Measurements from ENCODE around the gene IFT20. TPM values are rescaled to one million over a fixed set of nuclear protein-coding genes. Genes with fewer than 3 reads are reported as not detected.

Gene IFT20
- total RNA-seq, 2 experiments from 2014 or later: 52.6 to 53.1 TPM

DNA sequence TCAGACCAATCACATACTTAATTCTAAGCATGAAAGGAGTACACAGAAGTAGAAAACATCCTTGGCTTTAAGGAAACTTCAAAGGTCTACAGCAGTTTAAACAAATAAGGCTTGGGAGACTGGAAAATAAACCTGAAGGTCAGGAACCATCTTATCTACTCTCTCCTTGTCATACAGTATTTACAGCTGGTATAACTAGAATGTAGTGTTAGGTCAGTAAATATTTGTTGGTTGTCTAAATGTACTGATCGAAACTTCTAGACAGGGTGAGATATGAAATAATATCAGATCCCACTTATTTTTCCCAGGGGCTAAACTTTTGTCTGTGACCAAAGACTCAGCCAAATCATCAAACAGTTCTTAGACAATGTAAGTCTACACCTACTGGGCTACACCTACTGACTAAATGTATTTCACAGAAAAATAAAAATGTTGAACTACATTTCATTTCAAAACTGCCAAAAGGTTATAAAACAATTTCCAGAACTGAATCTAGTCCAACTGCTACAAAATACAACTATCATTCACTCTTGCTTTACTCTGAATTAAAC lies 43.4 kb downstream of the IFT20 start:
- no peak overlapping the region for H3K4me3 ChIP-seq (ENCODE audit: low read length)
- TF ChIP-seq, protein P1, sequence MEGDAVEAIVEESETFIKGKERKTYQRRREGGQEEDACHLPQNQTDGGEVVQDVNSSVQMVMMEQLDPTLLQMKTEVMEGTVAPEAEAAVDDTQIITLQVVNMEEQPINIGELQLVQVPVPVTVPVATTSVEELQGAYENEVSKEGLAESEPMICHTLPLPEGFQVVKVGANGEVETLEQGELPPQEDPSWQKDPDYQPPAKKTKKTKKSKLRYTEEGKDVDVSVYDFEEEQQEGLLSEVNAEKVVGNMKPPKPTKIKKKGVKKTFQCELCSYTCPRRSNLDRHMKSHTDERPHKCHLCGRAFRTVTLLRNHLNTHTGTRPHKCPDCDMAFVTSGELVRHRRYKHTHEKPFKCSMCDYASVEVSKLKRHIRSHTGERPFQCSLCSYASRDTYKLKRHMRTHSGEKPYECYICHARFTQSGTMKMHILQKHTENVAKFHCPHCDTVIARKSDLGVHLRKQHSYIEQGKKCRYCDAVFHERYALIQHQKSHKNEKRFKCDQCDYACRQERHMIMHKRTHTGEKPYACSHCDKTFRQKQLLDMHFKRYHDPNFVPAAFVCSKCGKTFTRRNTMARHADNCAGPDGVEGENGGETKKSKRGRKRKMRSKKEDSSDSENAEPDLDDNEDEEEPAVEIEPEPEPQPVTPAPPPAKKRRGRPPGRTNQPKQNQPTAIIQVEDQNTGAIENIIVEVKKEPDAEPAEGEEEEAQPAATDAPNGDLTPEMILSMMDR (IDR thresholded peaks at IDR 0.05): no peak
- H3K27me3 ChIP-seq (ENCODE audit: control insufficient read depth in 1 of 2, insufficient read depth in 2 of 2, low read length in 2 of 2): no peaks in the 10 kb centered on the region
- H3K4me1 ChIP-seq (ENCODE audit: insufficient read depth, low read length): no peaks in the 10 kb centered on the region
- no peaks in the 10 kb centered on the region for H3K4me1 Mint-ChIP-seq (ENCODE audit: low read depth)
- no peaks in the 10 kb centered on the region for H3K9me3 Mint-ChIP-seq
- no peaks in the 10 kb centered on the region for H3K9me3 ChIP-seq (ENCODE audit: control insufficient read depth in 1 of 2, insufficient read depth in 1 of 2, low read length in 2 of 2)
- no peak overlapping the region for H3K4me3 Mint-ChIP-seq
- H3K27ac ChIP-seq (ENCODE audit: low read depth in 1 of 2, low read length in 2 of 2): no peak overlapping the region
- H3K36me3 Mint-ChIP-seq (ENCODE audit: low read depth): no peaks in the 10 kb centered on the region
- no peak overlapping the region for H3K27ac Mint-ChIP-seq
- H3K27me3 Mint-ChIP-seq: peaks cover 32% of the 10 kb centered on the region
- POLR2A ChIA-PET: no interaction called here
- ATAC-seq (ENCODE audit: poor library complexity): no peak
- intact Hi-C loops (cut with DNase I, micrococcal nuclease): no loop called here
- CTCF ChIA-PET: no interaction called here
- no peaks in the 10 kb centered on the region for H3K36me3 ChIP-seq (ENCODE audit: insufficient read depth, low read length)
- no peak for DNase-seq

- POLR2A ChIA-PET: no interaction called here
- H3K27ac ChIP-seq (ENCODE audit: low read depth in 1 of 2, low read length in 2 of 2): no peak overlapping the region
- peaks cover 28% of the 10 kb centered on the region for H3K27me3 Mint-ChIP-seq
- no peaks in the 10 kb centered on the region for H3K9me3 Mint-ChIP-seq
- no peaks in the 10 kb centered on the region for H3K36me3 ChIP-seq (ENCODE audit: insufficient read depth, low read length)
- CTCF ChIA-PET: no interaction called here
- H3K9me3 ChIP-seq (ENCODE audit: control insufficient read depth in 1 of 2, insufficient read depth in 1 of 2, low read length in 2 of 2): no peaks in the 10 kb centered on the region
- TF ChIP-seq, protein P1 (IDR thresholded peaks at IDR 0.05): no peak
- ATAC-seq (ENCODE audit: poor library complexity) (no peak), DNase-seq (no peak)
- intact Hi-C loops (cut with DNase I, micrococcal nuclease): no loop called here
- H3K27ac Mint-ChIP-seq: no peak overlapping the region
- no peaks in the 10 kb centered on the region for H3K4me1 Mint-ChIP-seq (ENCODE audit: low read depth)
- no peak overlapping the region for H3K4me3 ChIP-seq (ENCODE audit: low read length)
- H3K4me3 Mint-ChIP-seq: no peak overlapping the region
- no peaks in the 10 kb centered on the region for H3K36me3 Mint-ChIP-seq (ENCODE audit: low read depth)
- no peaks in the 10 kb centered on the region for H3K4me1 ChIP-seq (ENCODE audit: insufficient read depth, low read length)
- no peaks in the 10 kb centered on the region for H3K27me3 ChIP-seq (ENCODE audit: control insufficient read depth in 1 of 2, insufficient read depth in 2 of 2, low read length in 2 of 2)
These were observed 44.6 kb downstream of the IFT20 start for GRCh38 chr17:28290703-28291102.

- POLR2A ChIA-PET: no interaction called here
- no peak for ATAC-seq (ENCODE audit: poor library complexity)
These were observed 49.3 kb downstream of the IFT20 start for GRCh38 chr17:28285965-28286364.

More at GRCh38 chr17:28285965-28286364, 49.3 kb downstream of the IFT20 start:
- DNase-seq: no peak
- Histone ChIP-seq H3K4me3 (ENCODE audit: low read length) (no peak overlapping the region), H3K9me3 (ENCODE audit: control insufficient read depth in 1 of 2, insufficient read depth in 1 of 2, low read length in 2 of 2) (no peaks in the 10 kb centered on the region), H3K36me3 (ENCODE audit: insufficient read depth, low read length) (no peaks in the 10 kb centered on the region), H3K27me3 (ENCODE audit: control insufficient read depth in 1 of 2, insufficient read depth in 2 of 2, low read length in 2 of 2) (no peaks in the 10 kb centered on the region), H3K4me1 (ENCODE audit: insufficient read depth, low read length) (no peaks in the 10 kb centered on the region), H3K27ac (ENCODE audit: low read depth in 1 of 2, low read length in 2 of 2) (no peak overlapping the region)
- TF ChIP-seq, protein P1 (IDR thresholded peaks at IDR 0.05): no peak
- intact Hi-C loops (cut with DNase I, micrococcal nuclease): no loop called here
- H3K9me3 Mint-ChIP-seq: no peaks in the 10 kb centered on the region
- no peaks in the 10 kb centered on the region for H3K27me3 Mint-ChIP-seq
- no peaks in the 10 kb centered on the region for H3K4me1 Mint-ChIP-seq (ENCODE audit: low read depth)
- H3K4me3 Mint-ChIP-seq: no peak overlapping the region
- H3K36me3 Mint-ChIP-seq (ENCODE audit: low read depth): no peaks in the 10 kb centered on the region
- CTCF ChIA-PET: interaction anchor here (0.7 to 1.0 kb wide), 2 partner anchors 16 to 19 kb away, joined by 3 read pairs; no protein-coding TSS in a partner anchor
- H3K27ac Mint-ChIP-seq: no peak overlapping the region
